ENCODE measurements around the gene ADD1. TPM values are rescaled to one million over a fixed set of nuclear protein-coding genes. Genes with fewer than 3 reads are reported as not detected.

The ADD1 gene
- total RNA-seq: 212 TPM
- long read RNA-seq, full-length matches to known transcripts: 22 of 213 reads
- long read RNA-seq, partial matches to known transcripts: 23 of 213 reads
- long read RNA-seq, other reads (novel, unspliced or antisense): 168 of 213 reads

- Histone ChIP-seq H3K36me3 (no peaks in the 10 kb centered on the region), H3K4me3 (peak within 1 kb of the TSS; percentile 89), H3K9me3 (replicated peaks) (no peaks in the 10 kb centered on the region), H3K27ac (replicated peaks) (peak within 1 kb of the TSS; percentile 99), H3K4me1 (peaks cover 55% of the 10 kb centered on the region), H3K27me3 (ENCODE audit: low read depth) (no peaks in the 10 kb centered on the region)
- peak; percentile 92 for DNase-seq
- intact Hi-C loops (cut with micrococcal nuclease): no loop called here
- TF ChIP-seq CTCF (IDR thresholded peaks at IDR 0.05; ENCODE audit: borderline replicate concordance): no peak
These were observed at the start of gene ADD1 for GRCh38 chr4:2843263-2843940. TSS of gene ADD1 (plus strand) at chr4:2843844. CDS start at chr4:2875916, 32,072 bp downstream.

GRCh38 chr4:2794486-2795299 is 49.0 kb upstream of the ADD1 start:
- H3K27me3 ChIP-seq (ENCODE audit: low read depth): no peaks in the 10 kb centered on the region
- intact Hi-C loops (cut with micrococcal nuclease): no loop called here

GRCh38 chr4:2795300-2795892 is 48.2 kb upstream of the ADD1 start:
- Histone ChIP-seq H3K36me3 (no peaks in the 10 kb centered on the region), H3K27me3 (ENCODE audit: low read depth) (no peaks in the 10 kb centered on the region), H3K4me1 (peaks cover 93% of the 10 kb centered on the region), H3K9me3 (replicated peaks) (no peaks in the 10 kb centered on the region), H3K27ac (replicated peaks) (peak overlapping the region; percentile 94), H3K4me3 (peak overlapping the region; percentile 80)
- DNase-seq: no peak
- intact Hi-C loops (cut with micrococcal nuclease): no loop called here
- no peak for TF ChIP-seq CTCF (IDR thresholded peaks at IDR 0.05; ENCODE audit: borderline replicate concordance)

More at GRCh38 chr4:2794486-2795299, 49.0 kb upstream of the ADD1 start:
- Histone ChIP-seq H3K9me3 (replicated peaks) (no peaks in the 10 kb centered on the region), H3K36me3 (no peaks in the 10 kb centered on the region), H3K4me1 (peaks cover 86% of the 10 kb centered on the region), H3K27ac (replicated peaks) (peak overlapping the region; percentile 94), H3K4me3 (peak overlapping the region; percentile 80)
- no peak for TF ChIP-seq CTCF (IDR thresholded peaks at IDR 0.05; ENCODE audit: borderline replicate concordance)
- peak; percentile 75 for DNase-seq

GRCh38 chr4:2795893-2796848 is 47.5 kb upstream of the ADD1 start:
- Histone ChIP-seq H3K27ac (replicated peaks) (peak overlapping the region; percentile 94), H3K27me3 (ENCODE audit: low read depth) (no peaks in the 10 kb centered on the region), H3K9me3 (replicated peaks) (no peaks in the 10 kb centered on the region), H3K4me3 (peak overlapping the region; percentile 80), H3K36me3 (no peaks in the 10 kb centered on the region), H3K4me1 (peaks cover 97% of the 10 kb centered on the region)
- DNase-seq: no peak
- TF ChIP-seq CTCF (IDR thresholded peaks at IDR 0.05; ENCODE audit: borderline replicate concordance): no peak
- intact Hi-C loops (cut with micrococcal nuclease): no loop called here
